KMS-11 (cell line): Measurements from ENCODE around the gene CT45A1.
"Not testable (repeated sequence)": the region's sequence is repeated elsewhere in the genome, so short reads cannot be mapped to it uniquely, and the experiment has no call there.

ENCODE experiments used
- H2AFZ ChIP-seq: fragments of 200-600 bp; sonication (generic); 2 replicates; pipeline ENCODE4 v1.6.1; 2016; ENCODE audit warnings: antibody characterized with exemption, mixed run types, low read depth
- H3K27ac ChIP-seq: fragments of 200-600 bp; sonication (generic); 2 replicates; pipeline ENCODE4 v1.6.1; 2016; ENCODE audit warnings: mild to moderate bottlenecking, mixed run types
- H3K27me3 ChIP-seq: fragments of 200-600 bp; sonication (generic); 2 replicates; pipeline ENCODE4 v1.6.1; 2017; ENCODE audit warnings: mild to moderate bottlenecking, low read depth, mixed run types, moderate library complexity; ENCODE audit not compliant: insufficient read depth
- H3K36me3 ChIP-seq: fragments of 200-600 bp; sonication (generic); 2 replicates; pipeline ENCODE4 v1.6.1; 2017; ENCODE audit warnings: mild to moderate bottlenecking, mixed run types; ENCODE audit not compliant: insufficient read depth
- H3K4me1 ChIP-seq: fragments of 200-600 bp; sonication (generic); 2 replicates; pipeline ENCODE4 v1.6.1; 2016; ENCODE audit warnings: mild to moderate bottlenecking, low read depth, mixed run types; ENCODE audit not compliant: poor library complexity, severe bottlenecking
- H3K4me2 ChIP-seq: fragments of 200-600 bp; sonication (generic); 2 replicates; pipeline ENCODE4 v1.7.0; 2016; ENCODE audit warnings: mild to moderate bottlenecking, mixed run types
- H3K4me3 ChIP-seq: fragments of 200-600 bp; sonication (generic); IDR thresholded peaks from 2 replicates; pipeline ENCODE4 v1.6.1; 2017; ENCODE audit warnings: low read depth, low read length, mixed read lengths; ENCODE audit not compliant: insufficient read depth
- H3K79me2 ChIP-seq: fragments of 200-600 bp; sonication (generic); 2 replicates; pipeline ENCODE4 v1.6.1; 2016; ENCODE audit warnings: low read depth, mixed run types; ENCODE audit not compliant: insufficient read depth
- H3K9ac ChIP-seq: fragments of 200-600 bp; sonication (generic); 2 replicates; pipeline ENCODE4 v1.6.1; 2016; ENCODE audit warnings: mild to moderate bottlenecking, mixed run types
- H4K20me1 ChIP-seq: fragments of 200-600 bp; sonication (generic); 2 replicates; pipeline ENCODE4 v1.6.1; 2016; ENCODE audit warnings: mild to moderate bottlenecking, mixed run types; ENCODE audit not compliant: insufficient read depth
- CTCF ChIP-seq: fragments of 200-600 bp; sonication (generic); conservative IDR thresholded peaks from 2 replicates; pipeline ENCODE4 v1.6.1; 2017; ENCODE audit warnings: low read depth, mild to moderate bottlenecking, antibody characterized with exemption, low read length, moderate library complexity, mixed read lengths

The CT45A1 gene

GRCh38 chrX:135740681-135741149 is 27.3 kb downstream of the CT45A1 start:
- TF ChIP-seq CTCF: peak; percentile 77
- Histone ChIP-seq H3K4me2 (no peak overlapping the region), H3K27me3 (no peaks in the 10 kb centered on the region), H2AFZ (peak overlapping the region; percentile 59; the same call in 1 of the 2 replicates), H3K36me3 (no peaks in the 10 kb centered on the region), H3K4me1 (no peaks in the 10 kb centered on the region), H3K4me3 (no peak overlapping the region), H3K27ac (peak overlapping the region; percentile 43; the same call in 1 of the 2 replicates), H4K20me1 (no peaks in the 10 kb centered on the region), H3K9ac (peak overlapping the region; percentile 66; the same call in 1 of the 2 replicates), H3K79me2 (no peaks in the 10 kb centered on the region)

GRCh38 chrX:135741192-135741715 is 27.8 kb downstream of the CT45A1 start:
- H3K36me3 ChIP-seq: no peaks in the 10 kb centered on the region
- peak overlapping the region; percentile 43; the same call in 1 of the 2 replicates for H3K27ac ChIP-seq
- H2AFZ ChIP-seq: peak overlapping the region; percentile 59; the same call in 1 of the 2 replicates
- no peaks in the 10 kb centered on the region for H3K4me1 ChIP-seq
- TF ChIP-seq CTCF: no peak
- no peak overlapping the region for H3K4me3 ChIP-seq
- H4K20me1 ChIP-seq: no peaks in the 10 kb centered on the region
- H3K79me2 ChIP-seq: no peaks in the 10 kb centered on the region
- H3K4me2 ChIP-seq: peak overlapping the region; percentile 29
- peak overlapping the region; percentile 66; the same call in 1 of the 2 replicates for H3K9ac ChIP-seq
- H3K27me3 ChIP-seq: no peaks in the 10 kb centered on the region

GRCh38 chrX:135744739-135745138 is 31.3 kb downstream of the CT45A1 start:
- not testable (repeated sequence) for H3K79me2 ChIP-seq, H3K4me2 ChIP-seq, H3K27ac ChIP-seq, H3K27me3 ChIP-seq, H3K9ac ChIP-seq, H3K4me1 ChIP-seq, H3K4me3 ChIP-seq, H2AFZ ChIP-seq, H4K20me1 ChIP-seq, H3K36me3 ChIP-seq

- not testable (repeated sequence) for H3K36me3 ChIP-seq, H3K79me2 ChIP-seq, H2AFZ ChIP-seq, H3K4me3 ChIP-seq, H3K4me2 ChIP-seq, H3K9ac ChIP-seq, H4K20me1 ChIP-seq, H3K4me1 ChIP-seq, H3K27ac ChIP-seq, H3K27me3 ChIP-seq
Observed at GRCh38 chrX:135768091-135768490, 54.7 kb downstream of the CT45A1 start, which contains the start of gene CT45A3. TSS of gene CT45A3 (minus strand) at chrX:135768191. CDS start at chrX:135764444, 3,747 bp downstream.
